AG04449 (cell line): ENCODE data around the gene BRF1.

Experiments
- CTCF ChIA-PET: fragments of 350-600 bp; formaldehyde crosslinking; extraction: SDS; loops from one replicate; lab custom pipeline; 2021; ENCODE audit warnings: antibody characterized with exemption; lab: Yijun Ruan, JAX
- POLR2A ChIA-PET: fragments of 400-600, 350-600 bp; formaldehyde crosslinking; extraction: SDS; loops from one replicate; lab custom pipeline; 2020; ENCODE audit warnings: antibody characterized with exemption, inconsistent platforms; lab: Yijun Ruan, JAX
- DNase-seq: peaks from one replicate; pipeline ENCODE4 v3.0.0-alpha.2; 2010; ENCODE audit warnings: low read depth, low spot score
- H3K4me3 ChIP-seq: 2 replicates; pipeline ENCODE4 v1.5.1; 2011; ENCODE audit warnings: low read depth, mild to moderate bottlenecking, control low read depth, low read length
- TF ChIP-seq, protein P1 (sequence below): IDR thresholded peaks from one replicate; pipeline ENCODE4 v1.5.1; 2011; ENCODE audit warnings: mild to moderate bottlenecking, moderate library complexity, low read length, control low read depth, inconsistent platforms; ENCODE audit not compliant: insufficient read depth; ENCODE audit errors: missing control alignments

BRF1 gene

DNA sequence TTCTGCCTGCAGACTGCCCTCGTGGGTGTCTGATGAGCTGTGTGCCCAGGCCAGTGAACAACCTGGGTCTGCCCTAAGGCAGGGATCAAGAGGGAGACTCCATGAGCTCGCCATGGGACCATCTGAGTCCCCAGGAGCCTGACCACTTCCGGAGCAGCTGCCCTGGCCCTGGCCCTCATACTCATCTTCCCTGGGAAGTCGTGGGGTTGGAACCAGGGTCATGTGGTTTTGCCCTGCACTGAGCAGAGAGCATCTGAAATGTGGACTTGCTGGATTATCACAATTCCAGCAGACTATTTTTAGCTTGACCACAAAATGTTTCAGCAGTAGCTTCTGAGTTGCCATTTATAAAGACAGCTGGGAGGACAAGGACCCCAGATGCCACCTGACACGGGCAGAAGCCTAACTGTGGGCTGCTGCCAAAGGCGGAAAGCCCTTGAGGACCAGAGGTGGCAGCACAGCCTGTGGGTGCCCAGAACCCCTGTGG lies 45.7 kb downstream of the BRF1 start:
- TF ChIP-seq, protein P1, sequence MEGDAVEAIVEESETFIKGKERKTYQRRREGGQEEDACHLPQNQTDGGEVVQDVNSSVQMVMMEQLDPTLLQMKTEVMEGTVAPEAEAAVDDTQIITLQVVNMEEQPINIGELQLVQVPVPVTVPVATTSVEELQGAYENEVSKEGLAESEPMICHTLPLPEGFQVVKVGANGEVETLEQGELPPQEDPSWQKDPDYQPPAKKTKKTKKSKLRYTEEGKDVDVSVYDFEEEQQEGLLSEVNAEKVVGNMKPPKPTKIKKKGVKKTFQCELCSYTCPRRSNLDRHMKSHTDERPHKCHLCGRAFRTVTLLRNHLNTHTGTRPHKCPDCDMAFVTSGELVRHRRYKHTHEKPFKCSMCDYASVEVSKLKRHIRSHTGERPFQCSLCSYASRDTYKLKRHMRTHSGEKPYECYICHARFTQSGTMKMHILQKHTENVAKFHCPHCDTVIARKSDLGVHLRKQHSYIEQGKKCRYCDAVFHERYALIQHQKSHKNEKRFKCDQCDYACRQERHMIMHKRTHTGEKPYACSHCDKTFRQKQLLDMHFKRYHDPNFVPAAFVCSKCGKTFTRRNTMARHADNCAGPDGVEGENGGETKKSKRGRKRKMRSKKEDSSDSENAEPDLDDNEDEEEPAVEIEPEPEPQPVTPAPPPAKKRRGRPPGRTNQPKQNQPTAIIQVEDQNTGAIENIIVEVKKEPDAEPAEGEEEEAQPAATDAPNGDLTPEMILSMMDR, result no peak
- H3K4me3 ChIP-seq, result no peak overlapping the region
- POLR2A ChIA-PET, result no interaction called here
- peak; percentile 14 for DNase-seq
- CTCF ChIA-PET, result interaction anchor here (0.7 to 1.3 kb wide), 4 partner anchors 27 to 197 kb away, joined by 3 to 4 read pairs (median 4); no protein-coding TSS in a partner anchor

DNA sequence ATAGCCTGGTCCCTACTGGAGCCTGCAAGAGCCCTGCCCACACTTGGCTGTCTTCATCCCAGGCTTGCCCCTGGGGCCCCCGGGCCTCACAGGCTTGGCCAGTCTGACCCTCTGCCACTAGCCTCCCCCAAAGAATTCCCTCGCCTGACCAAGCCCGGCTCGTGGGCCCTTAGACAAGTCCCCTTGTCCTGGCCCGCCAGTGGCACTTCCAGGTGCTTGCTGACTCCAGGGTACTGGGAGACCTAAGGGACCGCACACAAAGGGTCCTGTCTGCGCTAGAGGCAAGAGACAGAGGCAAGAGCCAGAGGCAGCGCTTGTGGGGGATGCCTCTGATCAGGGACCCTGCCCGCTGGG lies 47.5 kb downstream of the BRF1 start:
- ChIA-PET CTCF (no interaction called here), POLR2A (no interaction called here)
- TF ChIP-seq, protein P1, result no peak
- H3K4me3 ChIP-seq, result no peak overlapping the region
- DNase-seq, result no peak

DNA sequence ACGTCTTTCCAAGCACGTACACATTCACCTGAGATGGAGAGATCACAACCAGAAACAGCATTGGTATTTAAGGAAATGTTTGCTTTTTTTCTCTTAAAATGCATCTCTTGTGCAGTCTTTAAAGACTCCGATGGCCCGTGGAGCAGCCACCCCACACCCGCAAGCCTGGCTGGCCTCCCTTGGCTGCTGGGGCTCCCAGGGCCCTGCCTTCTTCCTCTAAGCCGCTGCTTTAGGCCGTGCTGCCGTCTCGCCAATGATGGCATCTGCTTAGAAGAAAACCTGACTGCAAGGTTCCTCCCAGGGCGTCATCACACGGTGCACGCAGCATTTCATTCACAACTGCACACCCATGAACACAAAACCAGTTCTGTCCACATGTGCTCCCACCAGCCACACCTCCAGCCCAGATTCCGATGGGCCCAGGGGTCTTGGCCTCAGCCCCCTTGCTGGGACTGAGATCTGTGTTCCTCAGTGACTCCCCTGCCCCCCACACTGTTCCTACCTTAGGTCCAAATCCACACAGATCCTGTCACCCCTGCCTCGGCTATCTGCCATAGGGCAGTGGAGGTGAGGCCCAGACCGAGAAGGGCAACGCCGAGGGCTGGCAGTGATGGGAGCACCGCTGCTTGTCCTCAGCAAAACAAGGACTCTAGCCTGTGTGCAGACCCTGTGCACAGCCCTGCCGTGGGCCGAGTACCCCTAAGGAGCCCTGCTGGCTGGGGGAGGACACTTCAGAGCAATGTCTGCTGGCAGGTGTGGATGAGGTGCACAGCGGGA lies 48.1 kb downstream of the BRF1 start:
- DNase-seq, result no peak
- H3K4me3 ChIP-seq, result no peak overlapping the region
- ChIA-PET CTCF (no interaction called here), POLR2A (no interaction called here)
- TF ChIP-seq, protein P1, result no peak

DNA sequence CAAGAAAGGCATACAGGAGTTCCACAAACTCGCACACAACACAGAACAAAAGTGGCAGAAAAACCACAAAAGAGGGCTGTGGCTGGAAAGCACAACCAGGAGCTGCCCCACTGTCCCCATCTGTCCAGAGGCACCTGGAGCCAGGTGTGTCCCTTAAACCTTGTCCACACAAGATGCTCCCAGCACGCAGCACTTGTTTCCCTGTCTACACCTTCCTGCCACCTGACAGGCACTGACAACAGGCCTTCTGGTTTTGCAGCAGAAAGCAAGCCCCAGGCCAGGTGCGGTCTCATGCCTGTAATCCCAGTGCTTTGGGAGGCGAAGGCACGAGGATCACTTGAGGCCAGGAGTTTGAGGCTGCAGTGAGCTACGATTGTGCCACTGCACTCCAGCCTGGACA lies 48.9 kb downstream of the BRF1 start:
- TF ChIP-seq, protein P1, result no peak
- ChIA-PET CTCF (no interaction called here), POLR2A (no interaction called here)
- H3K4me3 ChIP-seq, result no peak overlapping the region
- DNase-seq, result no peak

DNA sequence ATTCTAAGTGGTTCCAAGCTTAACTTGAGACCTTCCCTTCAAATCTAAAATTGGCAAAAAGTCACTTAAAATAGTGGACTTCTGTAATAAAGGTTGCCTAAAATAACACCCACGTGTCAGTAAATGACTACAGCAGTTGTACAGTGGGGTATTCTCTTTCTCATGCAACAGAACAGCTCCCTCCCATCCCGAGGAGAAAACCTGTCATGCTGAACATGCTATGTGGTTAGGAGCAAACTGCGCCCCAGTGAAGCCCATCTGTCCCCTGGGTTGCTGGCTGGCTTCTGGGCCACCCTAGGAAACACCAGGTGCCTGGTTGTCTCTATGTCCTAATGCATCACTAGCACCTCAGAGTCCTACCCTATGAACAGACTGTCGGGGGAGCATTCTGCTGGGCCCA lies 49.8 kb downstream of the BRF1 start:
- CTCF ChIA-PET, result interaction anchor here (0.9 to 1.4 kb wide), 2 partner anchors 10 to 49 kb away, joined by 3 to 4 read pairs; no protein-coding TSS in a partner anchor
- POLR2A ChIA-PET, result no interaction called here
- TF ChIP-seq, protein P1, result no peak
- no peak for DNase-seq
- H3K4me3 ChIP-seq, result no peak overlapping the region

DNA sequence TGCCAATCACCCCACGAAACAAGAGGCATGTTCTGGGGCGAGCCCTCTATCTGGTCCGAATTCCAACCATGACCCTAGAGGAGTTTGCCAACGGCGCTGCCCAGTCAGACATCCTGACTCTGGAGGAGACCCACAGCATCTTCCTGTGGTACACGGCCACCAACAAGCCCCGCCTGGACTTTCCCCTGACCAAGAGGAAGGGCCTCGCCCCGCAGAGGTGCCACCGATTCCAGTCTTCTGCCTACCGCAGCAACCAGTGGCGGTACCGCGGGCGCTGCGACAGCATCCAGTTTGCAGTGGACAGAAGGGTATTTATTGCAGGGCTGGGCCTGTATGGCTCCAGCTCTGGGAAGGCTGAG lies 50.8 kb downstream of the BRF1 start:
- ChIA-PET POLR2A (interaction anchor here (1.4 to 1.9 kb wide), 2 partner anchors 51 to 65 kb away, joined by 4 to 6 read pairs; partner anchors contain the start of genes BRF1 and PACS2), CTCF (interaction anchor here (0.9 to 1.0 kb wide), 2 partner anchors 11 to 241 kb away, joined by 3 read pairs; no protein-coding TSS in a partner anchor)
- no peak for DNase-seq
- H3K4me3 ChIP-seq, result no peak overlapping the region; the same call in 1 of the 2 replicates
- TF ChIP-seq, protein P1, result no peak
